DND-41 (cell line): ENCODE measurements around the gene WFS1.

Experiments
- ATAC-seq: fragments of 200-7000 bp; cut with Tn5 transposase; 3 replicates; pipeline ENCODE4 v1.9.1; 2021; ENCODE audit warnings: low read depth; ENCODE audit not compliant: insufficient read depth
- DNase-seq: peaks from one replicate; pipeline ENCODE4 v3.0.0-alpha.2; 2020
- H2AFZ ChIP-seq: 2 replicates; pipeline ENCODE4 v1.6.0; 2012; ENCODE audit warnings: low read depth, low read length
- H3K27ac ChIP-seq: 2 replicates; pipeline ENCODE4 v1.5.1; 2012; ENCODE audit warnings: low read length, inconsistent platforms
- H3K27me3 ChIP-seq: fragments of 200-600 bp; sonication (generic); 2 replicates; pipeline ENCODE4 v1.6.0; 2012; ENCODE audit warnings: low read length, mild to moderate bottlenecking, inconsistent platforms; ENCODE audit not compliant: insufficient read depth, poor library complexity
- H3K36me3 ChIP-seq: 2 replicates; pipeline ENCODE4 v1.5.1; 2012; ENCODE audit warnings: low read length, inconsistent platforms; ENCODE audit not compliant: insufficient read depth
- H3K4me1 ChIP-seq: 2 replicates; pipeline ENCODE4 v1.5.1; 2012; ENCODE audit warnings: mild to moderate bottlenecking, low read length; ENCODE audit not compliant: insufficient read depth
- H3K4me2 ChIP-seq: 2 replicates; pipeline ENCODE4 v1.6.0; 2012; ENCODE audit warnings: mild to moderate bottlenecking, moderate library complexity, low read length, inconsistent platforms; ENCODE audit not compliant: insufficient read depth
- H3K4me3 ChIP-seq, 2 experiments: fragments of 200-600 bp in 1 of 2; shearing (Covaris generic) in 1 of 2; 2 replicates each; pipeline ENCODE4 v1.5.1; 2012 to 2016; ENCODE audit warnings: inconsistent platforms in 2 of 2, low read length in 2 of 2, mild to moderate bottlenecking in 2 of 2, low read depth in 1 of 2, moderate library complexity in 1 of 2
- H3K79me2 ChIP-seq: 2 replicates; pipeline ENCODE4 v1.6.0; 2012; ENCODE audit warnings: low read length, inconsistent platforms; ENCODE audit not compliant: insufficient read depth
- H3K9ac ChIP-seq: 2 replicates; pipeline ENCODE4 v1.6.0; 2012; ENCODE audit warnings: low read depth, mild to moderate bottlenecking, inconsistent platforms, low read length, moderate library complexity
- H3K9me3 ChIP-seq: 2 replicates; pipeline ENCODE4 v1.5.1; 2012; ENCODE audit warnings: low read length, moderate library complexity, mild to moderate bottlenecking, inconsistent platforms; ENCODE audit not compliant: insufficient read depth, severe bottlenecking
- H4K20me1 ChIP-seq: 2 replicates; pipeline ENCODE4 v1.6.0; 2012; ENCODE audit warnings: low read length; ENCODE audit not compliant: insufficient read depth
- CTCF ChIP-seq: IDR thresholded peaks from 2 replicates; pipeline ENCODE4 v1.5.1; 2012; ENCODE audit warnings: borderline replicate concordance, low read length, moderate library complexity, mild to moderate bottlenecking; ENCODE audit not compliant: poor library complexity, severe bottlenecking; ENCODE audit errors: extremely low read depth
- EZH2 ChIP-seq: IDR thresholded peaks from 3 replicates; pipeline ENCODE4 v1.6.1; 2012; ENCODE audit warnings: borderline replicate concordance, low read depth, mild to moderate bottlenecking, moderate library complexity, low read length, inconsistent platforms; ENCODE audit not compliant: severe bottlenecking

Gene WFS1

GRCh38 chr4:6268650-6269615 is 717 bp upstream of the WFS1 start:
- ATAC-seq (no peak), DNase-seq (no peak)
- Histone ChIP-seq H3K4me3 (no peak overlapping the region), H3K4me2 (no peak overlapping the region), H3K36me3 (no peaks in the 10 kb centered on the region), H4K20me1 (no peaks in the 10 kb centered on the region), H3K4me1 (no peaks in the 10 kb centered on the region), H3K9ac (no peak overlapping the region), H3K9me3 (no peaks in the 10 kb centered on the region), H3K27me3 (no peaks in the 10 kb centered on the region), H2AFZ (no peak overlapping the region), H3K27ac (no peak overlapping the region), H3K79me2 (no peaks in the 10 kb centered on the region)
- TF ChIP-seq EZH2 (no peak), CTCF (no peak)

- Histone ChIP-seq H2AFZ (no peak overlapping the region), H4K20me1 (no peaks in the 10 kb centered on the region)
- TF ChIP-seq CTCF (no peak), EZH2 (no peak)
Observed at GRCh38 chr4:6270636-6271121, 1.0 kb downstream of the WFS1 start.

DNA sequence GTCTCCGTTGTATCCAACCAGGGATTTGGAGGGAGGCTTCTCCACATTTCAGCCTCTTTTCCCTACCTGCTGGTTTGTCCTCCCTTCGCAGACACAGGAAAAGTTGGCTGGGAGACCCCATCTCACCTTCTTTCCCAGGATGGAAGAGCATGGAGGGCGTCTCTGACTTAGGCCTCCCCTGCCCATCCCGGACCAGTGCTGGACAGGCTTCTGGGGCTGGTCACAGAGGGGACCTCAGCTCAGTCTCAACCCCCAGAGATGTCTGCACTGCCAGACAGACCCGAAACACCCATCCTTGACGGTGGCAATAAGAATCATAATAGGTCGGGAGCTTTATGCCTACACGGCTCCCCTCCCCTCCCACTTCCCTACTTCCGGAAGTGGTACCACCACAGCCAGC is 1.6 kb downstream of the WFS1 start:
- Histone ChIP-seq H3K27ac (no peak overlapping the region), H3K9me3 (no peaks in the 10 kb centered on the region), H4K20me1 (no peaks in the 10 kb centered on the region), H2AFZ (no peak overlapping the region), H3K79me2 (no peaks in the 10 kb centered on the region), H3K27me3 (no peaks in the 10 kb centered on the region), H3K4me1 (no peaks in the 10 kb centered on the region), H3K9ac (no peak overlapping the region), H3K4me3 (no peak overlapping the region), H3K36me3 (no peaks in the 10 kb centered on the region), H3K4me2 (no peak overlapping the region)
- DNase-seq = no peak
- TF ChIP-seq CTCF (no peak), EZH2 (no peak)
- ATAC-seq = no peak

More at GRCh38 chr4:6270636-6271121, 1.0 kb downstream of the WFS1 start:
- no peak overlapping the region for H3K9ac ChIP-seq
- no peaks in the 10 kb centered on the region for H3K36me3 ChIP-seq
- H3K79me2 ChIP-seq = no peaks in the 10 kb centered on the region
- H3K9me3 ChIP-seq = no peaks in the 10 kb centered on the region
- no peaks in the 10 kb centered on the region for H3K27me3 ChIP-seq
- no peak overlapping the region for H3K4me3 ChIP-seq
- no peaks in the 10 kb centered on the region for H3K4me1 ChIP-seq
- no peak overlapping the region for H3K27ac ChIP-seq
- no peak overlapping the region for H3K4me2 ChIP-seq
- ATAC-seq (no peak), DNase-seq (no peak)
